Osteocyte (in vitro differentiated cells): ENCODE data around the gene FOXM1. TPM values are rescaled to one million over a fixed set of nuclear protein-coding genes. Genes with fewer than 3 reads are reported as not detected.
"Not testable (repeated sequence)": the region's sequence is repeated elsewhere in the genome, so short reads cannot be mapped to it uniquely, and the experiment has no call there.

Experiments used
- DNase-seq: peaks from one replicate; pipeline ENCODE4 v3.0.0; 2021; ENCODE audit warnings: mixed read lengths; ENCODE audit not compliant: unreplicated experiment; ENCODE audit errors: extremely low spot score
- H3K27ac Mint-ChIP-seq: one replicate; pipeline ENCODE4 v1.8.0; 2021; ENCODE audit warnings: mild to moderate bottlenecking, mixed read lengths; ENCODE audit not compliant: unreplicated experiment
- H3K27me3 Mint-ChIP-seq: one replicate; pipeline ENCODE4 v1.8.0; 2021; ENCODE audit warnings: mixed read lengths; ENCODE audit not compliant: unreplicated experiment
- H3K36me3 Mint-ChIP-seq: one replicate; pipeline ENCODE4 v1.8.0; 2021; ENCODE audit warnings: mixed read lengths; ENCODE audit not compliant: unreplicated experiment
- H3K4me1 Mint-ChIP-seq: one replicate; pipeline ENCODE4 v1.8.0; 2021; ENCODE audit warnings: mixed read lengths; ENCODE audit not compliant: unreplicated experiment
- H3K4me3 Mint-ChIP-seq: one replicate; pipeline ENCODE4 v1.8.0; 2021; ENCODE audit warnings: mild to moderate bottlenecking, moderate library complexity, mixed read lengths; ENCODE audit not compliant: unreplicated experiment
- H3K9me3 Mint-ChIP-seq: one replicate; pipeline ENCODE4 v1.8.0; 2021; ENCODE audit warnings: mixed read lengths; ENCODE audit not compliant: unreplicated experiment
- total RNA-seq: library from RNA; stranded (reverse); gene quantifications from 2 replicates; pipeline ENCODE4 v1.2.1, GENCODE V29; 2021
- TF ChIP-seq, protein P1 (sequence below): fragments of 200-600 bp; sonication (generic); IDR thresholded peaks from 2 replicates; pipeline ENCODE4 v1.5.0; 2021; ENCODE audit warnings: antibody characterized with exemption, mild to moderate bottlenecking, moderate library complexity

Gene FOXM1
- total RNA-seq, 1 donor from 2014 or later, result 14.9 TPM

DNA sequence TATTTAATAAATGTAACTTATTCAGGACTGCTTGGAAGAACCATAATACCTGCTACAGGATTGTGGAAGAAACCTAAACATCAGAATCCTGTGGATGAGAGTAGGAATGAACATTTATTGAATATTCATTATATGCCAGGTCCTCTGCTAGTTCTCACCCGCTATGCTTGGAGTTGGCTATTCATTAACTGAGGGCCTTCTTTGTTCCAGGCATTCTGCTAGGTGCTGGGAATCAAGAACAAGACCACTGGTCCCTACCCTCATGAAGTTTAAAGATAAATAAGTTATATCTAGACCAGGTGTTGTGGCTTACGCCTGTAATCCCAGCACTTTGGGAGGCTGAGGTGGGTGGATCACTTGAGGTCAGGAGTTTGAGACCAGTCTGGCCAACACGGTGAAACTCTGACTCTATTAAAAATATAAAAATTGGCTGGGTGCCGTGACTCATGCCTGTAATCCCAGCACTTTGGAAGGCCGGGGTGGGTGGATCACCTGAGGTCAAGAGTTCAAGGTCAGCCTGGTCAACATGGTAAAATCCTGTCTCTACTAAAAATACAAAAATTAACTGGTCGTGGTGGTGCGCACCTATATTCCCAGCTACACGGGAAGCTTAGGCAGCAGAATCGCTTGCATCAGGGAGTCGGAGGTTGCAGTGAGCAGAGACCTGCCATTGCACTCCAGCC is 9.9 kb upstream of the FOXM1 start:
- TF ChIP-seq, protein P1, sequence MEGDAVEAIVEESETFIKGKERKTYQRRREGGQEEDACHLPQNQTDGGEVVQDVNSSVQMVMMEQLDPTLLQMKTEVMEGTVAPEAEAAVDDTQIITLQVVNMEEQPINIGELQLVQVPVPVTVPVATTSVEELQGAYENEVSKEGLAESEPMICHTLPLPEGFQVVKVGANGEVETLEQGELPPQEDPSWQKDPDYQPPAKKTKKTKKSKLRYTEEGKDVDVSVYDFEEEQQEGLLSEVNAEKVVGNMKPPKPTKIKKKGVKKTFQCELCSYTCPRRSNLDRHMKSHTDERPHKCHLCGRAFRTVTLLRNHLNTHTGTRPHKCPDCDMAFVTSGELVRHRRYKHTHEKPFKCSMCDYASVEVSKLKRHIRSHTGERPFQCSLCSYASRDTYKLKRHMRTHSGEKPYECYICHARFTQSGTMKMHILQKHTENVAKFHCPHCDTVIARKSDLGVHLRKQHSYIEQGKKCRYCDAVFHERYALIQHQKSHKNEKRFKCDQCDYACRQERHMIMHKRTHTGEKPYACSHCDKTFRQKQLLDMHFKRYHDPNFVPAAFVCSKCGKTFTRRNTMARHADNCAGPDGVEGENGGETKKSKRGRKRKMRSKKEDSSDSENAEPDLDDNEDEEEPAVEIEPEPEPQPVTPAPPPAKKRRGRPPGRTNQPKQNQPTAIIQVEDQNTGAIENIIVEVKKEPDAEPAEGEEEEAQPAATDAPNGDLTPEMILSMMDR, result no peak
- peaks cover 3% of the 10 kb centered on the region for H3K36me3 Mint-ChIP-seq
- no peak overlapping the region for H3K27ac Mint-ChIP-seq
- H3K4me3 Mint-ChIP-seq, result no peak overlapping the region
- no peaks in the 10 kb centered on the region for H3K9me3 Mint-ChIP-seq
- H3K27me3 Mint-ChIP-seq, result no peaks in the 10 kb centered on the region
- peaks cover 14% of the 10 kb centered on the region for H3K4me1 Mint-ChIP-seq
- no peak for DNase-seq

DNA sequence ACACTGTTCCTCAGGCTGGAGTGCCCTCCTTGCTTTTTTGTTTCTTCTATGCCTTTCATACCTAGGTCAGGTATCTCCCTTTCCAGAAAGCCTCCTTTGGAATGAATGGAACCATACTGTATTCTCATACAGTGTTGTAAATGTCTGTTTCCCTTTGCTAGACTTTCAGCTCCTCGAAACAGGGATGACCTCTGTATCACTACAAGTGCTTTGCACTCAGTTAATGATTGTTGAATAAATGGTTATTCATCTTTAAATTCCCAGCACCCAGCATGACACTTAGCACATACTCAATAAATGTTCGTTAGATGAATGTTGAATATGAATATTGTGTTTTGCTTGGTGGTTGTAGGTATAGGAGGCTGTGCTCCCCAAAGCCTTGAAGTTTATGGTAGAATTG is 7.8 kb upstream of the FOXM1 start:
- H3K9me3 Mint-ChIP-seq, result no peaks in the 10 kb centered on the region
- H3K27ac Mint-ChIP-seq, result peak overlapping the region; percentile 11
- H3K36me3 Mint-ChIP-seq, result peaks cover 3% of the 10 kb centered on the region
- no peaks in the 10 kb centered on the region for H3K27me3 Mint-ChIP-seq
- TF ChIP-seq, protein P1, result no peak
- H3K4me1 Mint-ChIP-seq, result peaks cover 2% of the 10 kb centered on the region
- H3K4me3 Mint-ChIP-seq, result no peak overlapping the region
- DNase-seq, result no peak

DNA sequence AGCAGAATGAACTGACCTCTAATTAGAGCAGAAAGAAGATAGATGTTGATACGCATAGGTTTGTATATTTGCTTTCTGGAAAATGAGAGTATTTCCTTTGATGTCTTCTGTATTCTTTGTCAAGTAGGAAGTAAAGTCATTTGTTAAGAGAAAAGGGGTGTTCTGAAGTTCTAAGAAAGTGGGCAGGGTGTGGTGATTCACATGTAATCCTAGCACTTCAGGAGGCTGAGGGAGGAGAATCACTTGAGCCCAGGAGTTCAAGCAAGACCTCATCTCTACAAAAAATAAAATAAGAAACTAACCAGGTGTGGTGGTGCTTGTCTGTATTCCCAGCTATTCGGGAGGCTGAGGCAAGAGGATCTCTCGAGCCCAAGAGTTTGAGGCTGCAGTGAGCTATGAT is 2.9 kb upstream of the FOXM1 start:
- TF ChIP-seq, protein P1, result no peak
- no peaks in the 10 kb centered on the region for H3K9me3 Mint-ChIP-seq
- H3K27ac Mint-ChIP-seq, result no peak overlapping the region
- no peak overlapping the region for H3K4me3 Mint-ChIP-seq
- no peaks in the 10 kb centered on the region for H3K36me3 Mint-ChIP-seq
- DNase-seq, result no peak
- peaks cover 18% of the 10 kb centered on the region for H3K4me1 Mint-ChIP-seq
- H3K27me3 Mint-ChIP-seq, result no peaks in the 10 kb centered on the region

DNA sequence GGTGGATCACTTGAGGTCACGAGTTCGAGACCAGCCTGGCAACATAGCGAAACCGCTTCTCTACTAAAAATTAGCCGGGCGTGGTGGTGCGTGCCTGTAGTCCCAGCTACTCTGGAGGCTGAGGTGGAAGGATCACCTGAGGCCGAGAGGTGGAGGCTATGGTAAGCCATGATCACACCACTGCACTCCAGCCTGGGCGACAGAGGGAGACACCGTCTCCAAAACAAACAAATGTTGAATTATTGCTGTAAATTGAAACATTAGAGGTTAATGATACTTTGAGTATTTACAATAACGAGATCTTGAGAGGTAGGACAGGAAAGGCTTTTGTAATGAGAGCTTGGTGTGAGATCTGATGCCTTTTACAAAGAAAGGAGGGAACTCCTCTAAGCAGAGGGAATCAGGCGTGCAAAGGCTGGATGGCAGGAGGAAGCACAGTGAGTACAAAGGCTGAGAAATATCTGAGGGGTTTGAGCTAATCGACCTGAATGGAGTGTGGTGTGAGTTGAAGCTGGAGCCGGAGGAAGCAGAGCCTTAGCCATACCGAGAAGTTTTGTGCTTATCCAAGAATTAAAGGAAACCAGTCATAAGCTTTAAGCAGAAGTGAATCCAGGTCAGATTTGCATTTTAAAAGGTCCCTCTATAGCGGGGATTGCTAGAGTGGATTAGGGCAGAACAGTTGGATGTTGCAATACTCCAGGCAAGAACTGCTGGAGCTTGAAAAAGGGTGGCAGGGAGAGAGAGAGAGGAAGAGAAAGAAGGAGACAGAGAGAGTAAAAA is 1.2 kb upstream of the FOXM1 start:
- Mint-ChIP-seq H3K27ac (peak overlapping the region; percentile 98), H3K4me1 (peaks cover 18% of the 10 kb centered on the region), H3K9me3 (no peaks in the 10 kb centered on the region), H3K36me3 (no peaks in the 10 kb centered on the region), H3K27me3 (no peaks in the 10 kb centered on the region), H3K4me3 (peak overlapping the region; percentile 90)
- TF ChIP-seq, protein P1, result peak; percentile 23
- DNase-seq, result no peak

DNA sequence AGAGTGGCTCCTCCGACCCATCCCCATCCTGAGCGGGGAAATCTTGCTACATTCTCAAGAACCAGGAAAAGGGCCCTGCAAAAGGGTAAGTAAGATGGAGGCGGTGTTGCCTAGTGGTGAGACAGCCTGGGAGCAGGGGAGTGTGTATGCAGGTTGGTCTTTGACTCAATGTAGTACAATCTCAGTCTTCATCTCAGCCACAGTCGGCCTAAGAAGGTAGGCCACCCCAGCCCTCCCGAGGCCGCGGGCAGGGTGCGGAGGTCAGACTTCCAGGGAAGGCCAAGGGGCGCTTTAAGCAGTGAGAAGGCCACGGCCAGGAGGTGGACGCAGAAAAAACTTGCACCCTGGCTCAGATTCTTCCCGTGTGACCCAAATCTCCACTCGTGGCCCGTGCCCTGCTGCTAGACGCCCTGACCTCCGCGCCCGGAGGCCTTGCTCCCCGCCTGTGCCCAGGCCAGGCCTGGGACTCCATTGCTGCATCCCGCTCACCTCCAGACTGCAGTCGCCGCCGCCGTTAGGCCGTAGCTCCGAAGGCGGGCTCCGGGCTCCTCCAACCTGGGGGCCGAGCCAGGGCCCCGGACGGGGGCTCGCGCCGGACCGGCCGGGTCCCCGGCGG is 435 bp downstream of the FOXM1 start:
- Mint-ChIP-seq H3K9me3 (no peaks in the 10 kb centered on the region), H3K4me3 (peak overlapping the region; percentile 79), H3K27me3 (no peaks in the 10 kb centered on the region), H3K27ac (peak overlapping the region; percentile 73), H3K4me1 (peaks cover 18% of the 10 kb centered on the region), H3K36me3 (no peaks in the 10 kb centered on the region)
- no peak for DNase-seq
- TF ChIP-seq, protein P1, result no peak

DNA sequence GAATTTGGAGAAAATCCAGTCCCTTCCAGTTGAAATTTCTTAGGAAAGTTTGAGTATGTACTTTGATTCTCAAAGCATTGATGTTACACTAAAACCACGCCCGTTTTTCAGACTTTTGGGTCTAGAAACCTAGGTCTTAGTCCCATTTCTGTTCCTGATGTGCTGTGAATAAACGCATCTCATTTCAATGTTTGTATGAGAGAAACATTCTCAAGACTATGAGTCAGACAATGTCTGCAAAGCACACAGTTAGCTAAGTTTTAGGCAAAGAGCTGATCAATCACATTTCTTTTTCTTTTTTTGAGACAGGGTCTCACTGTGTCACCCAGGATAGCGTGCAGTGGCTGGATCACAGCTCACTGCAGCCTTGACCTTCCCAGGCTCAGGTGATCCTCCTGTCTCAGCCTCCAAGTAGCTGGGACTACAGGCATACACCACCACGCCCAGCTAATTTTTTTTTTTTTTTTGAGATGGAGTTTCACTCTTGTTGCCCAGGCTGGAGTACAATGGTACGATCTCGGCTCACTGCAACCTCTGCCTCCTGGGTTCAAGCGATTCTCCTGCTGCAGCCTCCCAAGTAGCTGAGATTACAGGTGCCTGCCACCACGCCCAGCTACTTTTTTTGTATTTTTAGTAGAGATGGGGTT is 7.9 kb downstream of the FOXM1 start:
- H3K27ac Mint-ChIP-seq, H3K4me3 Mint-ChIP-seq, H3K27me3 Mint-ChIP-seq, H3K36me3 Mint-ChIP-seq, H3K9me3 Mint-ChIP-seq, H3K4me1 Mint-ChIP-seq, DNase-seq: not testable (repeated sequence)
